GM18517 (cell line): Measurements from ENCODE around the gene ZW10.
"Not testable (repeated sequence)": the region's sequence is repeated elsewhere in the genome, so short reads cannot be mapped to it uniquely, and the experiment has no call there.

Source experiments
- ATAC-seq: cut with Tn5 transposase; IDR thresholded peaks from one replicate; pipeline ENCODE4 v1.9.1; 2021; ENCODE audit warnings: mild to moderate bottlenecking, moderate library complexity; ENCODE audit not compliant: unreplicated experiment

ZW10 gene, protein sequence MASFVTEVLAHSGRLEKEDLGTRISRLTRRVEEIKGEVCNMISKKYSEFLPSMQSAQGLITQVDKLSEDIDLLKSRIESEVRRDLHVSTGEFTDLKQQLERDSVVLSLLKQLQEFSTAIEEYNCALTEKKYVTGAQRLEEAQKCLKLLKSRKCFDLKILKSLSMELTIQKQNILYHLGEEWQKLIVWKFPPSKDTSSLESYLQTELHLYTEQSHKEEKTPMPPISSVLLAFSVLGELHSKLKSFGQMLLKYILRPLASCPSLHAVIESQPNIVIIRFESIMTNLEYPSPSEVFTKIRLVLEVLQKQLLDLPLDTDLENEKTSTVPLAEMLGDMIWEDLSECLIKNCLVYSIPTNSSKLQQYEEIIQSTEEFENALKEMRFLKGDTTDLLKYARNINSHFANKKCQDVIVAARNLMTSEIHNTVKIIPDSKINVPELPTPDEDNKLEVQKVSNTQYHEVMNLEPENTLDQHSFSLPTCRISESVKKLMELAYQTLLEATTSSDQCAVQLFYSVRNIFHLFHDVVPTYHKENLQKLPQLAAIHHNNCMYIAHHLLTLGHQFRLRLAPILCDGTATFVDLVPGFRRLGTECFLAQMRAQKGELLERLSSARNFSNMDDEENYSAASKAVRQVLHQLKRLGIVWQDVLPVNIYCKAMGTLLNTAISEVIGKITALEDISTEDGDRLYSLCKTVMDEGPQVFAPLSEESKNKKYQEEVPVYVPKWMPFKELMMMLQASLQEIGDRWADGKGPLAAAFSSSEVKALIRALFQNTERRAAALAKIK

DNA sequence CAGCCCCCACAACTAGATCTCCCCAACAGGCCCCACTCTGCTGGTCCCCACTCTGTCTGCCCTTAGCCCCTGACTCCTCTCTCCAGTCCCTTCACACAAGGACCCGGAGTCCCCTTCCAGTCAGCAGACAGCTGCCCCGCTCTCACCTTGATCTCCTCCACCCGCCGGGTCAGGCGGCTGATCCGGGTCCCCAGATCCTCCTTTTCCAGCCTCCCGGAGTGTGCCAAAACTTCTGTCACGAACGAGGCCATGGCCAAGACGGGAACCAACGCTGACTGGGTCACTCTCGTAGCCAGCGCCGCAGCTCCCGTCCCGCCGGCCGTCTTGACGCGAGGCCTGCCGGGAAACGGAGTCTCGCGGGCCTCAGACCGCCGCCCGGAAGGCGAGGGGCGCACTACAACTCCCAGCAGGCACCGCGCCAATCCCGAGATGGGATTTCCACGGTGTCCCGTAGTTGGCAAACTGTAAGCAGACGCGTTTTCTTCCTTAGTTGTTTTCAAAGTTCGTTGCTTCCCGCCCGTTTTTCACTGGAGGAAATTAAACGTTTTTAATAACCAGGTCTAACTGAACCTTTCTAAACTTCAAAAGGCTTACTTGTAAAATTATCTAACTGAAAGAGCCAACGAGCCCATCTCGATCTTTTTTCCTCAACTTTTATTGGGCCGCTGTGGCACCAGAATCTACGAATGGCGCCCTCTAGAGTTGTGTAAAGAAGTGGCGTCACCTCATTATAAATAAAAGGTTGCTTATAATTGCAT lies at the start of gene ZW10:
ZW10 (minus strand) TSS at position 277 of the 758 bp plus-strand sequence; CDS start at position 251, 26 bp downstream.
- peak; percentile 95 for ATAC-seq

DNA sequence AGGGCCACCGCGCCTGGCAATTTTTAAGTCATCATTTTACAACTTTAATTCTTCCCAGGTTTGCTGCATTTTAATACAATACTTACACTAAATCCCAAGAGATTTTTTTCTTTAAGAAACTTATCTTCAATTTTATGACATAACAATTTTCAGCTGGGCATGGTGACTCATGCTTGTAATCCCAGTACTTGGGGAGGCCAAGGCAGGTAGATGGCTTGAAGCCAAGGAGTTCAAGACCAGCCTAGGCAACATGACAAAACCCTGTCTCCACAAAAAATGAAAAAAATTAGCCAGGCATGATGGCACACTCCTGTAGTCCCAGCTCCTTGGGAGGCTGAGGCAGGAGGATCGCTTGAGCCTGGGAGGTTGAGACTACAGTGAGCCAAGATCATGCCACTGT lies 44.9 kb upstream of the ZW10 start:
- ATAC-seq = no peak

DNA sequence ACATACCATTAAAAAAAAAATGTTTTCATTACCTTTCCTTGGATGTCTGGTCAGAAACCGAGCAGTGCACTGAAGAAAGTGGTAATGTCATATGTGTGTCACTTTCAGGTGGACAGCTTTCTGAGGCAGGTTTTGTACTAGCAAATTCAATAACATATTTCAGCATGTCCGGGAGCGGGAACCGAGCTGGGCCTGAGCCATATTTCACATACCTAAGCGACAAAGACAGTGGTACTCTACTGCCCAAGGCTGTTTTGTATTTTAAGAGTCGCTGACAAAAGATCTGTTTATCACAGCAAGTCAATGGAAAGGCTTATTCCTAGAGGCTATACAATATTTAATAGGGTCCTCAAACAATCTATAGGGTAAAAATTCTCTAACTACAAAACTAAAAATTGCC lies 44.1 kb upstream of the ZW10 start:
- ATAC-seq = no peak

DNA sequence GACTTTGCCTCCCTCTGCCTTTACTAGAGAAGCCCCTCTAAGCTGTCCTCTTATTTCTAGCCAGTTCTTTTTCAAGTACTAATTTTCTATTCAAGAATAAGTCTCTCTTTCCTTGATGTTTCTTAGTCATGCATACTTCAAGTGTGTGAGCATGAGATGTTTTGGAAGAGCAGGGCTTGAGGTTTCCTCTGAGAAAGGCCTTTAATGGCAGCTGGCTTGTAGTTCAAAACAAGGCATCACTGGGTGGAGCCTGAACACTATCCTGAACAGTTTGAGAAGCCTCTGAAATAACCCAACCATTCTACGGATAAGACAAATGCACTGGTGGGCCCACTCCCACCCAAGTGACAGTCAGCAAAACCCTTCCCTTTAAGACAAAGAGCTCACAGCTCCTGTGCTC lies 43.7 kb upstream of the ZW10 start:
- no peak for ATAC-seq

DNA sequence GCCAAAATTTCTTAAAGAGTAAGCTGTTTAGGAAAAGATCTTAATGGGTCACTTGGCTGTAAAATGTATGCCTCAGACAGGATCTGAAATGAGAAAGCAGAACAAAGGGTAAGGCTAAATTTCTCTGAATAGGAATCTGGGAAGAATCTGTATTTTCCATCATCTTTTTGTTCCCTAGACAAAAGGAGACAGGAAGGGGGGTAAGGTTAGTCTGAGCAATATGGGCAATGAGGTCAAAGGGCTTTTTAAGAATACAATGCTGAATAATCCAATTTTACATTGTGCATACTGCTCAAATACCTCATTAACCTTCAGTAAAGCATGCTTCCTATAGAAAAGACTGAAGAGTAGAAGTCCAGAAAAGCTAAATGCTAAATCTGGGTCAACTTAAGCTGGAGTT lies 40.7 kb upstream of the ZW10 start:
- no peak for ATAC-seq

DNA sequence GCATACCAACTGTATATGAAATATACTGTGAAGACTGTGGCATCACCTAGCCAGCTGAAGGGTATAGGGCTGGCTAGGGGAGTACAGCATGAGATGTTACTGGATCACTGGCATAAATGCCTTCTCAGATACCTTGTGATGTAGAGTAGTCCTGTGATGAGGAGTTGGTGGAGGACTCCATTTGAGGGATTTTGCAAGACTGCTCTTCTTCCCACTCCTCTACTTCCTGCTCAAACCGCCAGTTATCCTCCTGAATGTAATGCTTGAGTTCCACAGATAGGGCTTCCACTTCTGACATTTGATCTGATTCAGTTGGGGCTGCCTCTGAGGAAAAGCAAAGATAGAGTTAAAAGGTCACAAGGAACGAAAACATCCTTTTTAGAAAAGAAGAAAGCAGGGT lies 35.4 kb upstream of the ZW10 start:
- no peak for ATAC-seq

DNA sequence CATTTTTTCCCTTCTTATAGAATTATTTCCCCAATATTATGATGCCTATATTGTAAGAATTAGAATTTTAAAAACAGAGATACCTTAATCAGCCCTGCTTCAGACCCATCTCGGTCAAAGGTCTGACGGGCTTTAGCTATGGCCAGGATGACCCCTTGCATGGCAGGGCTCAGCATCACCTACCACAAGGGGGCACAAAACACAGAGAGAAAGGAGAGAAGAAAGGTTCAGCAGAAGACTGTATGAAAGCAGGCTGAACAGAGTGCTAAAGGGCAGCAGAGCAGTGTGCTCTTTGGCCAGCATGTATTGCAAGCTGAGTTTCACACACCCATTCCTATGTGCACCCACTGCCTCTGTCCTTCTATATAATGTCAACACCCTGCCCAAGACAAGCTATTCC lies 32.9 kb upstream of the ZW10 start:
- ATAC-seq = peak; percentile 65

DNA sequence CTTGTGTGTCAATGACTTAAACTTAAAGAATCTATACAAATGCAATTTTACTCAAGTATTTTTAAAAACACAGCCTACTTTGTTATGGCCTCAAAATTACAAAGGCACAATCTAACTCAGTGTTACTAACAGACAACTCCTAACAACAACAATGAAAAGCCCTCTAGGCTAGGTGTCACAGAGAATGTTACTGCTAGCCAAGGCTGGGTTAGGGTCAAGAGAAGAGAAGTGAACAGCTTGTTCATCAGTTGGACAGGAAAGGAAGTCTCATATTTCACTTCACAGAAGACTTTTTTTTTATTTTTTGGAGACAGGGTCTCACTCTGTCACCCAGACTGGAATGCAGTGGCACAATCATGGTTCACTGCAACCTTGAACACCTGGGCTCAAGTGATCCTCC lies 32.1 kb upstream of the ZW10 start:
- no peak for ATAC-seq

DNA sequence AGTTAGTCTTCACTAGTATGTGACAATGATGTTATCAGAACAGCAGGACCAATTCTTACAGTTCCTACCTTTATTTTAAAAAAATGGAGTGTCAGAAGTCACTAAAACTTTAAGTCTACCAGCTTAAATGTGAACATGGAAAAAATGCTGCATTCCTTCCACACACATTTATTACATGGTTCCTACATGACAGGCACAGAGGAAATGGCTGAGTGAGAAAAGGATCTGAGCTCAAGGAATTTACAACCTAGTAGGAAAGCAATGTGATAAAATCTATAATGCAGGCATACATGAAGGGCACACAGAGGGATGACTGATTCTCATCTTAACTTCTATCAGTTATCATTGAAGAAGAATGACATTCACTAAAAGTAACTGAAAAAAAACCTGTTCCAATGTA lies 29.1 kb upstream of the ZW10 start:
- ATAC-seq = no peak

DNA sequence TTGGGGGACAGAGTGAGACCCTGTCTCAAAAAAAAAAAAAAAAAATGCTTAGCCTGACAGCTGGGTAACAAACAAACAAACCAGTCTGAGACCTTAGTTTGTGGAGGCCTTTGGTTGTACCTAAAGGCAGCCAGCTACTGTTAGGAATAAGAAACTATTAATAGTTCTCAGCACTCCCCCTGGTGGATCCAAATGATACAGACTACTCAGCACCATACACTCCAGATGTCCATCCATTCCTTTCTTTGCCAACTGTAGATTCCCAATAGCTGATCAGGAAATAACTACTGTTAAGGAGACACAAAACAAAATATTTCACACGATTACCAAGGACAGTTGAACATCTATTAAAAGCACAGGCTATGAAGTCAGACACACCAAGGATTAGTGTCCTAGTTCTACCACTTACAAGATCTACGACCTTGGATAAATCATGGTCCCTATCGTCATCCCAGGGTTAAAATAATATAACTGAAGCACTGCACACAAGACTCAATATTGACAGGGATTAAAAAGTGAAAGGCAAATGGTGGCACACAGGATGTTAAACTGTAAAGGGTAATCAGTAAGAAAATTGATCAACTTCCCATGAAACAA lies 23.3 kb upstream of the ZW10 start:
- peak; percentile 73 for ATAC-seq

DNA sequence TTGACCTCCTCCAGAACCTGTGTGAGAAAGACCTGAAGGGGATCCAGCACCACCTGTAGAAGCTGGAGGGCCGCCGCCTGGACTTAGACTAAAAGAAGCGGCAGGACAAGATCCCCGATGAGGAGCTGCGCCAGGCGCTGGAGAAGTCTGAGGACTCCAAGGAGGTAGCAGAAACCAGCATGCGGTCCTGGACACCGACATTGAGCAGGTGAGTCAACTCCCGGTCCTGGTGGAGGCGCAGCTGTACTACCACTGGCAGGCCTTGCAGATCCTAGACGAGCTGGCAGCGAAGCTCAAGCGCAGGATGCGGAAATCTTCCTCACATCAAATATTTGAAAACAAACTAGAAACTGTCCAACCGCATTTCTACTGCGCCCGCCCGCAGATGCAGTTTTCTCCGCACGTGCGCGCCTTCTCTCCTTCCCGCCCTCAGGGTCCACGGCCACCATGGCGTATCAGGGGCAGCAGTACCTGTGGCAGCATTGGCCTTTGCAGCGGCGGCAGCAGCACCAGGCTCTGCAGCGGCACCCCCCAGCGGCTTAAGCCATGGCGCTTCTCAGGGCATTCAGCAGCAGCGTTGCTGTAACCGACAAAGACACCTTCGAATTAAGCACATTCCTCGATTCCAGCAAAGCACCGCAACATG lies 16.3 kb upstream of the ZW10 start:
- no peak for ATAC-seq

DNA sequence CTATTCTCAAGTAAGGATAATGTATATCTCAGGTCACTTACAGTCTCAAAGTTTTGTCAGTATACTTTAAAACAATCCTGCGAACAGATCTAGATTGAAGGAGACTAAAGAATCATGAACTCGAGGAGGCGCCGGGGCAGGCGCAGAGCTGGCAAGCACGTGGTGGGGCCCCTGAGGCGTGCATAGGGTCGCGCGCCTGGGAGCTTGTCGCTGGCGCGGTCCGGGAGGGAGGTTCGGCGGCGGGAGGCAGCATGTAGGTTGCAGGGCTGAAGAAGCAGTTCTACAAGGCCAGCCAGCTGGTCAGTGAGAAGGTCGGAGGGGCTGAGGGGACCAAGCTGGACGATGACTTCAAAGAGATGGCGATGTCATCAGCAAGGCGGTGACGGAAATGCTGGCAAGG lies 15.5 kb upstream of the ZW10 start:
- ATAC-seq = not testable (repeated sequence)

DNA sequence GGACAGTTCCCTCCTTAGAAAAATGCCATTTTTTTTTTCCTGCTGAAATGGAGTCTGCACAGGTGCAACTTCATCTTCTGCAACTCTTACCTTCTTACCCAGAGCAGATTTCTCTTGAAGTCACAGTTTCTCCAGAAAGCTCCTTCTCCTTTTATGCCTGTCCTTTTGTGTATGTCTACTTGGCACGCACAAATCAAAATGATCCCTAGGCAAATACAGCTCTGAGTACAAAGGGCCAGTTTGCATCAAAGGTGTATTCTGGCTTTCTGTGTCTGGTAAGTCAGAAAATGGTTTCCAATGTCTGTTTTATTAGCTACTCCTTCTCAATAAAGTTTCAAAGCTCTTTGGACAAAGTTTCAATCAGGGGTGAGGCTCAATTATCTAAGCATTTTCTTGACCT lies 8.6 kb upstream of the ZW10 start:
- no peak for ATAC-seq

DNA sequence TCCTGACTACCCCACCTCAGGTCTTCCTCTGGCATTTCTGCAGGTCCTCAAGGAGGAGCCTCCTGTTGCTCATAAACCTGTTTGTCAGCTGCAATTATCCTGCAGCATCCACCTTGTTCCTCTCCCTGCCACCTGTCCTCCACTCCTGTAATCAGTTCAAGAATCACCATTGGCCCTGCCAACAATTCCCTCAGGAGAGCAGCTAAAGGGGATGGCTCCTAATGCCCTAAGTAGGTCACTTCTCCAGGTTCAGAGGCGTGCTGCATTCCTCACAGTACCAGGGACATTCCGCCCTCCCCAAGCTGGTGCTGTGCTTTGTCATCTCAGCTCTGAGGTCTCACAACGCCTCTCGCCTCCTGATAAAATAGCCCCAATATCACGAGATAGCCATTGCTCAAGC lies 8.2 kb upstream of the ZW10 start:
- ATAC-seq = no peak

DNA sequence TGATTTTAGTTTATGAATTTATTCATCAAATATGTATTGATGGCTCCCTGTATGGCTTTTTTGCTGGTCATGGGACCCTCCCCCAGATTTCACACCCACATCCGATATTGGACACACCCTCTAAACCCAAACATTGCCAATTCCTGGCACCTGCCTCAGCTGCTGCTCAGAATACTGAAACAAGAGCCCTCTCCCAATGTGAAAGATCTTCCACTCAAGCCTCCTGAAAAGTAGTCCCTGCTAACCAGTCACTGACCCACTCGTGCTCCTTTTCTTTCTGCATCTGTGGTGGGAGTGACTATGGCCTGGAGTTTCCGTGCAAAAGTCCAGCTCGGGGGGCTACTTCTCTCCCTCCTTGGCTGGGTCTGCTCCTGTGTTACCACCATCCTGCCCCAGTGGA lies 6.0 kb upstream of the ZW10 start, which contains the start of gene CLDN25:
CLDN25 (plus strand) TSS at position 301 of the 400 bp plus-strand sequence; CDS start at position 301, 0 bp downstream.
- ATAC-seq = no peak

DNA sequence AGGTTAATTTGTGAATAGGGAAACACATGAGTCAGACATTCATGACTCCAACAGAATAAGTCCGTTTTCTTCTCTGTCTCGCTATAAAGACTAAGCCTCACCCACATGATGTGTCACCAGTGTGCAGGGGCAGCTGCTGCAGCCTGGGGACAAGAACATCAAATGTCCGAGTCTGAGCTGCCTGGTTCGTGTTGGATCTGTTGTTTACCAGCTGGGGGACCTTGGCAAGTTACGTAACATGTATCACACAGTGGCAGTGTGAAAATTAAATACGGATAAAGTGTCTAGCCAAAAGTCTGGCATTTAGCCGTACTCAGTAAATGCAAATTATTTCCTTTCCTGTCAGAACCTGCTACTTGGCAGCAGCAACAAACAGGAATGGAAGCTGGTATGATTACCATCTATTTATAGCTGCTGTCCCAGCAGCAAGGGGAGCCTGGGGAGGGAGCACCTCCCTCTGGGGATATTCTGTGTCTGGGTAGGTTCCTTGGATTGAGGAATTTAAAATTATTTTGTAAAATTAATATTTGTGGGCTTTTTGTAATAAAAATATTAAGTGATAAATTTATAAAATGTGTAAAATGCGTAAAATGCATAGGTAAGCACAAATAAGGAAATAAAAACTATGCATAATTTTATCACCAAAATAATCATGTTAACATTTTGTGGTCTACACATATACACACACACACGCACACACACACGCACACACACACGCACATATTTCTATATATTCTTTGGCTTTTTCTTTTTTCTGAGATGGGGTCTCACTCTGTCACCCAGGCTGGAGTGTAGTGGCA lies 4.8 kb upstream of the ZW10 start:
- no peak for ATAC-seq

DNA sequence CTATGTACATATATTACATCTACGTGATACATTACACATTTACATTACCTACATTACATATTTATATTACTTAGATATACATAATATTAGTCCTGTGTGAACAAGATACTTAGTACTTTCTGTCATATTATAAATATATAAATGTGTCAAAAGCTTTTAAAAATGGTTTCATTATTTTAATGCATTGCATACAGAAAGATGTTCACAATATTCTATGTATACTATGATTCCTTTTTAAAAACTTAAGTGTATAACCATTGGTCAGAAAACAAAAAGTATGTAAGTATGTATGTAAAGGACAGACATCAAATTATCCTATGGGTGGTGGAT lies 647 bp upstream of the ZW10 start:
- no peak for ATAC-seq

DNA sequence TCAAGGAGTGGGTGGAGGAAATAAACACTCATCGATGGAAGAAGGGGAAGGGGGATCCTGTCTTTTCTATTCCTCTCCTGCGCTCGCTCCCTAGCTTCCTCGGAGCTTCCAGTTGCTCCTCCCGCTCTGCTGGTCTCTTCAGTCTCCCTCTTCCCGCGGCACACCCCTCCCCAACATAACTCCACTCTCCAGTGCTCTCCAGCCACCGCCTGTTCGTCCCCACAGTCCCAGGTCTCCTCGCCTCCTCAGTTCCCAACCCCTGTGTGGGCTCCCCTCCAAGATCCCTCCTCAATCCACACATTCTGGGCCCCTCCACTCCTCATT lies 438 bp downstream of the ZW10 start:
- ATAC-seq = no peak

DNA sequence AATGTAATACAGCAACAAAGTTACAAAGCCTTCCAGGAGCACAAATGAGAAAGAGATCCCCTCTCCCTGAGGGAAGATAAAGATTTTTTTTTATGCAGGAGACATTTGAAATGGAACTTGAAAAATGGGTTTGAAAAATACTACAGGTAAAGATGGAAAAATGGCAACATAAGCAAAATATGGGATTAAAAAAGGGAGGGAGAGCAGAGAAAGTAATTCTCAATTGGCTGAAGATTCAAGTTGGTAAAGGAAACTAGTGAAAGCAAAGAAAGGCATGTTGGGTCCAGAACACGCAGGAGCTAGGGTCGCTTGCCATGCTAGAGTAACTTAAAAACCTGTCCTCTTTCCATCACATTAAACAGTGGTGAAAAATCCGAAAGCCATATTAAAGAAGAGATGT lies 1.5 kb downstream of the ZW10 start:
- no peak for ATAC-seq
